Esophagus squamous epithelium (tissue), 5 donors: ENCODE measurements around the gene CNOT6. TPM values are rescaled to one million over a fixed set of nuclear protein-coding genes. Genes with fewer than 3 reads are reported as not detected.
A peak's percentile ranks its signal among the peaks of the same experiment; 100 is the strongest.

Experiments
- DNase-seq: peaks from one replicate; lab custom pipeline; 2025; lab: John Stamatoyannopoulos, UW
- H3K27ac ChIP-seq, 4 donors: fragments of 200-600 bp; sonication (generic); one replicate each; pipeline ENCODE4 v1.5.1; 2016 to 2019; ENCODE audit warnings: mild to moderate bottlenecking in 1 of 4
- H3K27me3 ChIP-seq, 4 donors: fragments of 200-600 bp; sonication (generic); 1 replicate in 3 of 4; 2 replicates in 1 of 4; pipeline versions ENCODE4 v1.5.1 to v1.6.0; 2017 to 2021; ENCODE audit warnings: antibody characterized with exemption in 1 of 4
- H3K36me3 ChIP-seq, 3 donors: fragments of 200-600 bp; sonication (generic); one replicate each; pipeline ENCODE4 v1.5.1; 2016 to 2019
- H3K4me1 ChIP-seq, 3 donors: fragments of 200-600 bp; sonication (generic); one replicate each; pipeline ENCODE4 v1.5.1; 2017 to 2019
- H3K4me3 ChIP-seq, 4 donors: fragments of 200-600 bp; sonication (generic); 1 replicate in 3 of 4; 2 replicates in 1 of 4; pipeline ENCODE4 v1.5.1; 2016 to 2019; ENCODE audit warnings: mild to moderate bottlenecking in 2 of 4, moderate library complexity in 1 of 4
- H3K9me3 ChIP-seq, 3 donors: fragments of 200-600 bp; sonication (generic); one replicate each; pipeline ENCODE4 v1.5.1; 2016 to 2019
- CTCF ChIP-seq, 6 experiments: fragments of 450-650 bp in 4 of 6; fragments of 200-600 bp in 2 of 6; sonication (generic) in 2 of 6; IDR thresholded peaks; one replicate each; pipeline ENCODE4 v1.5.1; 2016 to 2019; ENCODE audit warnings: antibody characterized with exemption in 6 of 6, mild to moderate bottlenecking in 4 of 6, moderate library complexity in 4 of 6
- POLR2A ChIP-seq, 4 donors: fragments of 450-650 bp; IDR thresholded peaks; one replicate each; pipeline ENCODE4 v1.6.1; 2017; ENCODE audit warnings: antibody characterized with exemption in 4 of 4, mild to moderate bottlenecking in 4 of 4, moderate library complexity in 3 of 4
- WGBS, 2 donors: methylation state at CpG; one replicate each; pipeline ENCODE4 v1.1.5; 2018; 5-methylcytosine and 5-hydroxymethylcytosine counted together
- intact Hi-C: fragments of 100-400 bp; cut with DNase I; formaldehyde crosslinking; loops from one replicate; pipeline ENCODE4 v1.15.0; 2022
- total RNA-seq, 4 donors: library from RNA; depleted of rRNA; stranded (reverse); fragments of >200 nt; gene quantifications; one replicate each; pipeline ENCODE4 v1.1.0, GENCODE V29; 2016
- donor health status: DM: yes; HTN: yes; CAD: no.

The CNOT6 gene
- total RNA-seq, 4 donors from 2014 or later: 11.8 to 27.5 (median 16.5) TPM

- DNase-seq: no peak
- H3K27me3 ChIP-seq: peaks cover 0 to 23% (median 0%) of the 10 kb centered on the region in 4 donors
- intact Hi-C loops: loop anchor here (10.0 kb wide), 2 partner anchors 145 to 175 kb away; partner anchors contain the start of gene MAPK9
- no peak overlapping the region for H3K27ac ChIP-seq
- no peaks in the 10 kb centered on the region for H3K36me3 ChIP-seq
- no peaks in the 10 kb centered on the region for H3K9me3 ChIP-seq
- no peak for TF ChIP-seq CTCF (IDR thresholded peaks at IDR 0.05)
- TF ChIP-seq POLR2A (IDR thresholded peaks at IDR 0.05): no peak
- WGBS, 2 donors: 77 to 93% methylated on average over 2 of the region's 2 CpGs
- H3K4me3 ChIP-seq: no peak overlapping the region
- peaks cover 0 to 16% (median 4%) of the 10 kb centered on the region in 3 donors for H3K4me1 ChIP-seq
These were observed 24.7 kb upstream of the CNOT6 start for GRCh38 chr5:180469586-180469865.

GRCh38 chr5:180469866-180470265, 24.3 kb upstream of the CNOT6 start:
- H3K27ac ChIP-seq: no peak overlapping the region
- no peak for TF ChIP-seq CTCF (IDR thresholded peaks at IDR 0.05)
- TF ChIP-seq POLR2A (IDR thresholded peaks at IDR 0.05): no peak
- no peak for DNase-seq
- peaks cover 0 to 16% (median 4%) of the 10 kb centered on the region in 3 donors for H3K4me1 ChIP-seq
- H3K36me3 ChIP-seq: no peaks in the 10 kb centered on the region
- H3K4me3 ChIP-seq: no peak overlapping the region
- intact Hi-C loops: loop anchor here (10.0 kb wide), 2 partner anchors 145 to 175 kb away; partner anchors contain the start of gene MAPK9
- H3K27me3 ChIP-seq: peaks cover 0 to 21% (median 0%) of the 10 kb centered on the region in 4 donors
- H3K9me3 ChIP-seq: no peaks in the 10 kb centered on the region
- WGBS, 2 donors: 78 to 80% methylated on average over 1 of the region's 1 CpG

- WGBS, 2 donors: 52 to 64% methylated on average over 6 to 9 of the region's 11 CpGs
- DNase-seq: no peak
These were observed 23.8 kb upstream of the CNOT6 start for GRCh38 chr5:180470361-180470760.

GRCh38 chr5:180470966-180471582, 23.1 kb upstream of the CNOT6 start:
- Histone ChIP-seq H3K4me1 (peaks cover 0 to 16% (median 4%) of the 10 kb centered on the region in 3 donors), H3K4me3 (no peak overlapping the region), H3K27me3 (peaks cover 0 to 16% (median 0%) of the 10 kb centered on the region in 4 donors), H3K36me3 (no peaks in the 10 kb centered on the region), H3K27ac (no peak overlapping the region), H3K9me3 (no peaks in the 10 kb centered on the region)
- peak; percentile 80 to 92 (median 82) for TF ChIP-seq CTCF (IDR thresholded peaks at IDR 0.05)
- TF ChIP-seq POLR2A (IDR thresholded peaks at IDR 0.05): no peak
- WGBS, 2 donors: 22 to 28% methylated on average over 11 to 16 of the region's 16 CpGs
- intact Hi-C loops: no loop called here
- DNase-seq: no peak

More at GRCh38 chr5:180470361-180470760, 23.8 kb upstream of the CNOT6 start:
- no peak for TF ChIP-seq CTCF (IDR thresholded peaks at IDR 0.05)
- no peak for TF ChIP-seq POLR2A (IDR thresholded peaks at IDR 0.05)
- peaks cover 0 to 16% (median 4%) of the 10 kb centered on the region in 3 donors for H3K4me1 ChIP-seq
- intact Hi-C loops: no loop called here
- peaks cover 0 to 18% (median 0%) of the 10 kb centered on the region in 4 donors for H3K27me3 ChIP-seq
- no peaks in the 10 kb centered on the region for H3K9me3 ChIP-seq
- no peak overlapping the region for H3K4me3 ChIP-seq
- H3K27ac ChIP-seq: no peak overlapping the region
- no peaks in the 10 kb centered on the region for H3K36me3 ChIP-seq

GRCh38 chr5:180471866-180472265, 22.3 kb upstream of the CNOT6 start:
- no peak overlapping the region for H3K27ac ChIP-seq
- peaks cover 0 to 16% (median 0%) of the 10 kb centered on the region in 4 donors for H3K27me3 ChIP-seq
- peaks cover 0 to 13% (median 4%) of the 10 kb centered on the region in 3 donors for H3K4me1 ChIP-seq
- 68 to 74% methylated on average over 6 of the region's 7 CpGs for WGBS, 2 donors
- no peaks in the 10 kb centered on the region for H3K9me3 ChIP-seq
- no peak for TF ChIP-seq POLR2A (IDR thresholded peaks at IDR 0.05)
- TF ChIP-seq CTCF (IDR thresholded peaks at IDR 0.05): no peak
- intact Hi-C loops: no loop called here
- no peak overlapping the region for H3K4me3 ChIP-seq
- no peaks in the 10 kb centered on the region for H3K36me3 ChIP-seq
- DNase-seq: no peak
